ENCODE data around the gene CAMTA1. TPM values are rescaled to one million over a fixed set of nuclear protein-coding genes. Genes with fewer than 3 reads are reported as not detected.

The CAMTA1 gene
- total RNA-seq, 1 donor from 2014 or later = 268 TPM

DNA sequence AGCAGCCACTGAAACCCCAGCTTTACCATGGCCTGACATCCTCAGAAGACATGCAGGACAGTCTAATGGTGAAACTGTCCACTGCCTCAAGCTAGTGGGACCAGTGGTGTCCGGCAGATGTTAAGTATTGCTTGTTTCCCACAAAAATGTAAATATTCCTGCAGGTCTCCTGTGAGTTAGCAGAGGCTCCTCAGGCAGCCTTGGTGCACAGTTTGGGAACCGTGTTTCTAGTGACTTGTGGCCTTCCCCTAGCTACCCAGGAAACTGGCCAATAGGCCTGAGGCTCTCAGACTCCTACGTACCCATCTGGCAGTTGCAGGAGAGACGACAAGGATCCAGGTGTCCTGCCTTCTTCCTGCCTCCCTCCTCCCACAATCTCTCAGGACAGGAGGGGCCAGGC is 142.4 kb downstream of the CAMTA1 start:
- H3K4me1 ChIP-seq = peaks cover 2% of the 10 kb centered on the region
- no peaks in the 10 kb centered on the region for H3K9me3 Mint-ChIP-seq
- H3K4me3 Mint-ChIP-seq = no peak overlapping the region

DNA sequence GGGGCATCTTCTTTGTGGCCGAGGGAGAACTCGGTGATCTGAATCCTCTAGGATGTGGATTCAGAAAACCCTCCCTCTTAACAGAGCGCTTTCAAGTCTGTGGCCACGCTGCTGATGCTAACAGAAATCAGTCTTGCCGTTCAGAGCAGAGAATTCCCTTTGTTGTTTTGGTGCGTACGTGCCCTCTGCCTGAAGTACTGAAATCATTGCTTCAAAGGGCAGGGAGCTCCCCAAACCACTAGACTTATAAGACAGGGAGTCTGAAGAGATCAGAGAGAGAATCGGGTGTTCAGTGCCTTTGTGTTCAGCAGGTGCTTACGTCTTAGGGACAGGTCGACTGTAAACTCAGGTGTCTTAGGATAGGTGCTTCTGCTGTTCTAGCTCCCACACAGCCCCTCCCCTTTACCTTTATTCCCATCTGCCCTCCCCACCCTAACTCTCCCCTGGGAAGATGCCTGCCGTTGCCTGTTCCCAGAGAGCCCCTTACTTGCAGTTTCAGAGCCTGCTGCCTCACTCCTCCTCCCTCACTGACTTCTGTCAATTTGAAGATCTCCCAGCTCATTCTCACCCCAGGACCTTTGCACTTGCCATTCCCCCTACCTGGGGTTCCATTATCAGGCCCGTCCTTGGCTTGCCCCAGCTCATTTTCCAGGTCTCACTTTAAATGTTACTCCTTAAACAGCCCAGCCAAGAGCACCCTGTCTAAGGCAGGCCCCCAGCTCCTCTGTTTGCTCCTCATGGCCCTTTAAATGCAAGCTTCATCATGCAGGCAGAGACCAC is 143.0 kb downstream of the CAMTA1 start:
- Histone ChIP-seq H3K4me3 (no peak overlapping the region), H4K20me1 (ENCODE audit: low read depth) (no peaks in the 10 kb centered on the region), H3K79me2 (ENCODE audit: low read depth) (no peaks in the 10 kb centered on the region), H3K9me3 (ENCODE audit: low read depth) (no peaks in the 10 kb centered on the region), H3F3A (ENCODE audit: low read depth) (no peaks in the 10 kb centered on the region), H2AFZ (replicated peaks) (no peak overlapping the region), H3K4me2 (no peak overlapping the region), H3K36me3 (no peaks in the 10 kb centered on the region), H3K9ac (no peak overlapping the region), H3K27ac (no peak overlapping the region), H3K4me1 (no peaks in the 10 kb centered on the region), H3K27me3 (no peaks in the 10 kb centered on the region)
- H3K4me1 Mint-ChIP-seq = peaks cover 19% of the 10 kb centered on the region
- peaks cover 14% of the 10 kb centered on the region for H3K27me3 Mint-ChIP-seq (ENCODE audit: insufficient read depth, low read depth)
- no peak overlapping the region for H3K4me3 Mint-ChIP-seq
- no peak overlapping the region for H3K27ac Mint-ChIP-seq
- DNase-seq (ENCODE audit: low spot score) = no peak
- no peak for TF ChIP-seq EZH2phosphoT487 (IDR thresholded peaks at IDR 0.05)
- TF ChIP-seq, protein P1, sequence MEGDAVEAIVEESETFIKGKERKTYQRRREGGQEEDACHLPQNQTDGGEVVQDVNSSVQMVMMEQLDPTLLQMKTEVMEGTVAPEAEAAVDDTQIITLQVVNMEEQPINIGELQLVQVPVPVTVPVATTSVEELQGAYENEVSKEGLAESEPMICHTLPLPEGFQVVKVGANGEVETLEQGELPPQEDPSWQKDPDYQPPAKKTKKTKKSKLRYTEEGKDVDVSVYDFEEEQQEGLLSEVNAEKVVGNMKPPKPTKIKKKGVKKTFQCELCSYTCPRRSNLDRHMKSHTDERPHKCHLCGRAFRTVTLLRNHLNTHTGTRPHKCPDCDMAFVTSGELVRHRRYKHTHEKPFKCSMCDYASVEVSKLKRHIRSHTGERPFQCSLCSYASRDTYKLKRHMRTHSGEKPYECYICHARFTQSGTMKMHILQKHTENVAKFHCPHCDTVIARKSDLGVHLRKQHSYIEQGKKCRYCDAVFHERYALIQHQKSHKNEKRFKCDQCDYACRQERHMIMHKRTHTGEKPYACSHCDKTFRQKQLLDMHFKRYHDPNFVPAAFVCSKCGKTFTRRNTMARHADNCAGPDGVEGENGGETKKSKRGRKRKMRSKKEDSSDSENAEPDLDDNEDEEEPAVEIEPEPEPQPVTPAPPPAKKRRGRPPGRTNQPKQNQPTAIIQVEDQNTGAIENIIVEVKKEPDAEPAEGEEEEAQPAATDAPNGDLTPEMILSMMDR (IDR thresholded peaks at IDR 0.05) = no peak
- no peak for TF ChIP-seq EZH2 (IDR thresholded peaks at IDR 0.05)
- no peaks in the 10 kb centered on the region for H3K36me3 Mint-ChIP-seq
- H3K9me3 Mint-ChIP-seq = no peaks in the 10 kb centered on the region

More for the DNA sequence above, 142.4 kb downstream of the CAMTA1 start:
- Mint-ChIP-seq H3K36me3 (no peaks in the 10 kb centered on the region), H3K27ac (no peak overlapping the region), H3K27me3 (ENCODE audit: insufficient read depth, low read depth) (peaks cover 19% of the 10 kb centered on the region), H3K4me1 (peaks cover 26% of the 10 kb centered on the region)
- no peaks in the 10 kb centered on the region for H3K36me3 ChIP-seq
- no peaks in the 10 kb centered on the region for H3F3A ChIP-seq (ENCODE audit: low read depth)
- no peak overlapping the region for H3K9ac ChIP-seq
- no peak for DNase-seq (ENCODE audit: low spot score)
- no peaks in the 10 kb centered on the region for H4K20me1 ChIP-seq (ENCODE audit: low read depth)
- no peak overlapping the region for H3K27ac ChIP-seq
- no peak overlapping the region for H3K4me2 ChIP-seq
- no peaks in the 10 kb centered on the region for H3K79me2 ChIP-seq (ENCODE audit: low read depth)
- H3K27me3 ChIP-seq = no peaks in the 10 kb centered on the region
- no peak overlapping the region for H3K4me3 ChIP-seq
- H3K9me3 ChIP-seq (ENCODE audit: low read depth) = no peaks in the 10 kb centered on the region
- H2AFZ ChIP-seq (replicated peaks) = no peak overlapping the region
- TF ChIP-seq EZH2 (IDR thresholded peaks at IDR 0.05) (no peak), EZH2phosphoT487 (IDR thresholded peaks at IDR 0.05) (no peak)
- TF ChIP-seq, protein P1 (IDR thresholded peaks at IDR 0.05) = no peak

DNA sequence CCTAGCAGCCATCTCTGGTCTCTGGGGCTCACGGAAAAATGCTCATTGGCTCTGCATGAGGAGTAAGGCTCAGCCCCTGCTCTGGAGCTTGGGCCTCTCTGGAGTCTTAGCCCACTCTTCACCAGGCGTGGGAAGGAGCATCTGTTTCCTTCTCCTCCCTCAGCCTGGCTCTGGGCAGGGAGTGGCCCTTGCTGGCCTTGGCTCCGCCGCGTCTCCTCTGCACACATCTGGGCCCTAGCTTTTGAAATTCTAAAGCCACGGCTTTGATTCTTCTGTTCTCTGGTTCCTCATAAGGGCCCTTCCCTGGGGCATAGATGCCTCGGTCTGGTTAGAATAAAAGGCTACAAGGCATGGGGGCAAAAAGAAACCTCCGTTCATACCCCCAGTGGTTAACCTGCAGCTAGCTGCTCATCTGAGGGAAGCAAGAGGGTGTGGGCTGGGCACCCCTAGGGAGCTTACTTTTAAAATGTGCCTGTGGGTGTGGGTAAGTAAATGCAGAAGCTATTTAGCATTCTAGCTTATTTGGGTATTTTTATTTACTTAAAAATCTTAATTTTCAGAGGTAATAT is 145.6 kb downstream of the CAMTA1 start:
- Histone ChIP-seq H3K79me2 (ENCODE audit: low read depth) (no peaks in the 10 kb centered on the region), H2AFZ (replicated peaks) (no peak overlapping the region), H3F3A (ENCODE audit: low read depth) (no peaks in the 10 kb centered on the region), H3K9ac (no peak overlapping the region), H3K36me3 (no peaks in the 10 kb centered on the region), H3K4me3 (no peak overlapping the region), H3K9me3 (ENCODE audit: low read depth) (no peaks in the 10 kb centered on the region), H3K4me1 (no peaks in the 10 kb centered on the region), H4K20me1 (ENCODE audit: low read depth) (no peaks in the 10 kb centered on the region), H3K27me3 (no peaks in the 10 kb centered on the region), H3K4me2 (no peak overlapping the region), H3K27ac (no peak overlapping the region)
- Mint-ChIP-seq H3K4me1 (peaks cover 5% of the 10 kb centered on the region), H3K27me3 (ENCODE audit: insufficient read depth, low read depth) (peaks cover 7% of the 10 kb centered on the region), H3K4me3 (no peak overlapping the region), H3K36me3 (no peaks in the 10 kb centered on the region), H3K27ac (no peak overlapping the region), H3K9me3 (no peaks in the 10 kb centered on the region)
- DNase-seq (ENCODE audit: low spot score) = no peak
- TF ChIP-seq, protein P1 (IDR thresholded peaks at IDR 0.05) = no peak
- no peak for TF ChIP-seq EZH2phosphoT487 (IDR thresholded peaks at IDR 0.05)
- no peak for TF ChIP-seq EZH2 (IDR thresholded peaks at IDR 0.05)

Measured in neural progenitor cell (in vitro differentiated cells).